ENCODE measurements around the gene MYOG. TPM values are rescaled to one million over a fixed set of nuclear protein-coding genes. Genes with fewer than 3 reads are reported as not detected.

The MYOG gene
- total RNA-seq, 2 experiments from 2014 or later = not detected

- ChIA-PET POLR2A (interaction anchor here (1.4 kb wide), 1 partner anchor 14 kb away, joined by 3 read pairs; no protein-coding TSS in a partner anchor), CTCF (interaction anchor here (1.3 kb wide), 1 partner anchor 113 kb away, joined by 4 read pairs; no protein-coding TSS in a partner anchor)
- Mint-ChIP-seq H3K36me3 (ENCODE audit: low read depth) (no peaks in the 10 kb centered on the region), H3K27me3 (peaks cover 33% of the 10 kb centered on the region), H3K9me3 (no peaks in the 10 kb centered on the region), H3K4me3 (no peak overlapping the region), H3K27ac (no peak overlapping the region), H3K4me1 (ENCODE audit: low read depth) (no peaks in the 10 kb centered on the region)
- DNase-seq = no peak
- no peak for ATAC-seq
- TF ChIP-seq CTCF (IDR thresholded peaks at IDR 0.05) = no peak
- intact Hi-C loops (cut with micrococcal nuclease) = no loop called here
Observed at GRCh38 chr1:203103829-203104495, 18.1 kb upstream of the MYOG start.

- H3K4me1 Mint-ChIP-seq (ENCODE audit: low read depth) = no peaks in the 10 kb centered on the region
- ChIA-PET CTCF (interaction anchor here (1.3 kb wide), 2 partner anchors 69 to 113 kb away, joined by 4 to 6 read pairs; no protein-coding TSS in a partner anchor), POLR2A (interaction anchor here (1.4 kb wide), 1 partner anchor 14 kb away, joined by 3 read pairs; no protein-coding TSS in a partner anchor)
Observed at GRCh38 chr1:203103216-203103615, 17.4 kb upstream of the MYOG start.

GRCh38 chr1:203101813-203102634 lies 16.2 kb upstream of the MYOG start:
- no peak overlapping the region for H3K27ac Mint-ChIP-seq
- DNase-seq (no peak), ATAC-seq (no peak)
- H3K4me3 Mint-ChIP-seq = no peak overlapping the region
- POLR2A ChIA-PET = no interaction called here
- peaks cover 15% of the 10 kb centered on the region for H3K27me3 Mint-ChIP-seq
- no peak for TF ChIP-seq CTCF (IDR thresholded peaks at IDR 0.05)
- CTCF ChIA-PET = interaction anchor here (1.3 kb wide), 1 partner anchor 71 kb away, joined by 6 read pairs; no protein-coding TSS in a partner anchor
- no peaks in the 10 kb centered on the region for H3K36me3 Mint-ChIP-seq (ENCODE audit: low read depth)
- H3K9me3 Mint-ChIP-seq = no peaks in the 10 kb centered on the region
- intact Hi-C loops (cut with micrococcal nuclease) = no loop called here
- no peaks in the 10 kb centered on the region for H3K4me1 Mint-ChIP-seq (ENCODE audit: low read depth)

More at GRCh38 chr1:203103216-203103615, 17.4 kb upstream of the MYOG start:
- intact Hi-C loops (cut with micrococcal nuclease) = no loop called here
- Mint-ChIP-seq H3K27ac (no peak overlapping the region), H3K4me3 (no peak overlapping the region), H3K9me3 (no peaks in the 10 kb centered on the region), H3K27me3 (peaks cover 26% of the 10 kb centered on the region), H3K36me3 (ENCODE audit: low read depth) (no peaks in the 10 kb centered on the region)
- no peak for DNase-seq
- no peak for TF ChIP-seq CTCF (IDR thresholded peaks at IDR 0.05)
- ATAC-seq = no peak

- POLR2A ChIA-PET = no interaction called here
- Mint-ChIP-seq H3K36me3 (ENCODE audit: low read depth) (no peaks in the 10 kb centered on the region), H3K27me3 (peaks cover 11% of the 10 kb centered on the region), H3K4me1 (ENCODE audit: low read depth) (no peaks in the 10 kb centered on the region), H3K4me3 (no peak overlapping the region), H3K27ac (no peak overlapping the region), H3K9me3 (peaks cover 6% of the 10 kb centered on the region)
- TF ChIP-seq CTCF (IDR thresholded peaks at IDR 0.05) = no peak
- CTCF ChIA-PET = interaction anchor here (1.2 kb wide), 1 partner anchor 72 kb away, joined by 3 read pairs; no protein-coding TSS in a partner anchor
- ATAC-seq (no peak), DNase-seq (no peak)
- intact Hi-C loops (cut with micrococcal nuclease) = no loop called here
Observed at GRCh38 chr1:203100516-203100869, 14.7 kb upstream of the MYOG start.
